ENCODE measurements around the gene FBXW11. TPM values are rescaled to one million over a fixed set of nuclear protein-coding genes. Genes with fewer than 3 reads are reported as not detected.
"Not testable (repeated sequence)": the region's sequence is repeated elsewhere in the genome, so short reads cannot be mapped to it uniquely, and the experiment has no call there.

FBXW11 gene
- total RNA-seq, 1 donor from 2014 or later: 62.1 TPM

DNA sequence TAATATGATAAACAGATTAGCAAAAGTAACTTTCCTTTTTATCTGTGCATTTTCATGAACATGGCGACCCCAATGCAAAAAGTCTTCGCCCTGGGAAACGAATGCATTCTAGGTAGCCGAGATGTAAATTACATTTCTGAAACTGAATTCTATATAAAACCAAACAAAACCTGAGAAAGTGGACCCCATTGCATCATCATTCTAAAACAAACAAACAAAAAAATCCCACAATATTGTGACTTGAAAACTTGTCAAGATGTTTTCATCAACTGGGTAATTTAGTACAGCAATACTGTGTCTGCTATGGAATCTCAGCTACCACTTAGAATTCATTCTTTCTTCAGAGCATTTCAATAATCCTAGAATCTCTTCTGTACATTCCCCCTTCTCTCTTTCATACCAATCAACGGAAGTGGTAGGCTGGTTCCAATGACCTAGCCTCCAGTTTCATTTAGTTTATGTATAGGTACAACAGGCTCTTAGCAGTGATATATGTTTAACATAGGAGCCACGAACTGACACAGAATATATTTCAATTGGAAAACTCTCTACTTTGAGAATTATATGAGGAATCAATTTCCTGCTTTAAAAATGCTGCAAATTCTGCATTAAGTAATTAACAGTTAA lies 85.6 kb downstream of the FBXW11 start:
- Mint-ChIP-seq H3K4me3 (no peak overlapping the region), H3K9me3 (peaks cover 4% of the 10 kb centered on the region), H3K4me1 (peaks cover 2% of the 10 kb centered on the region), H3K36me3 (peaks cover 4% of the 10 kb centered on the region), H3K27me3 (ENCODE audit: low read depth) (no peaks in the 10 kb centered on the region), H3K27ac (peak overlapping the region; percentile 43)
- no peak for DNase-seq (ENCODE audit: low spot score in 2 of 2, unreplicated experiment in 2 of 2)
- TF ChIP-seq, protein P1, sequence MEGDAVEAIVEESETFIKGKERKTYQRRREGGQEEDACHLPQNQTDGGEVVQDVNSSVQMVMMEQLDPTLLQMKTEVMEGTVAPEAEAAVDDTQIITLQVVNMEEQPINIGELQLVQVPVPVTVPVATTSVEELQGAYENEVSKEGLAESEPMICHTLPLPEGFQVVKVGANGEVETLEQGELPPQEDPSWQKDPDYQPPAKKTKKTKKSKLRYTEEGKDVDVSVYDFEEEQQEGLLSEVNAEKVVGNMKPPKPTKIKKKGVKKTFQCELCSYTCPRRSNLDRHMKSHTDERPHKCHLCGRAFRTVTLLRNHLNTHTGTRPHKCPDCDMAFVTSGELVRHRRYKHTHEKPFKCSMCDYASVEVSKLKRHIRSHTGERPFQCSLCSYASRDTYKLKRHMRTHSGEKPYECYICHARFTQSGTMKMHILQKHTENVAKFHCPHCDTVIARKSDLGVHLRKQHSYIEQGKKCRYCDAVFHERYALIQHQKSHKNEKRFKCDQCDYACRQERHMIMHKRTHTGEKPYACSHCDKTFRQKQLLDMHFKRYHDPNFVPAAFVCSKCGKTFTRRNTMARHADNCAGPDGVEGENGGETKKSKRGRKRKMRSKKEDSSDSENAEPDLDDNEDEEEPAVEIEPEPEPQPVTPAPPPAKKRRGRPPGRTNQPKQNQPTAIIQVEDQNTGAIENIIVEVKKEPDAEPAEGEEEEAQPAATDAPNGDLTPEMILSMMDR (IDR thresholded peaks at IDR 0.05; ENCODE audit: unreplicated experiment): no peak

DNA sequence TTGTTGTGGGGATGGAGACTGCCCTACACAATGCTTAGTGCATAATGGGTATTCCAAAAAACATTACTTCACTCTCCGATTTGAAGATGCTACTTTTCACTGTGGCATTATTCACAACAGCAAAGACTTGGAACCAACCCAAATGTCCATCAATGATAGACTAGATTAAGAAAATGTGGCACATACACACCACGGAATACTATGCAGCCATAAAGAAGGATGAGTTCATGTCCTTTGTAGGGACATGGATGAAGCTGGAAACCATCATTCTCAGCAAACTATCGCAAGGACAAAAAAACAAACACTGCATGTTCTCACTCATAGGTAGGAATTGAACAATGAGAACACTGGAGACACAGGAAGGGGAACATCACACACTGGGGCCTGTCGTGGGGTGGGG lies 90.7 kb downstream of the FBXW11 start:
- H3K27me3 Mint-ChIP-seq (ENCODE audit: low read depth); H3K4me1 Mint-ChIP-seq: not testable (repeated sequence)

DNA sequence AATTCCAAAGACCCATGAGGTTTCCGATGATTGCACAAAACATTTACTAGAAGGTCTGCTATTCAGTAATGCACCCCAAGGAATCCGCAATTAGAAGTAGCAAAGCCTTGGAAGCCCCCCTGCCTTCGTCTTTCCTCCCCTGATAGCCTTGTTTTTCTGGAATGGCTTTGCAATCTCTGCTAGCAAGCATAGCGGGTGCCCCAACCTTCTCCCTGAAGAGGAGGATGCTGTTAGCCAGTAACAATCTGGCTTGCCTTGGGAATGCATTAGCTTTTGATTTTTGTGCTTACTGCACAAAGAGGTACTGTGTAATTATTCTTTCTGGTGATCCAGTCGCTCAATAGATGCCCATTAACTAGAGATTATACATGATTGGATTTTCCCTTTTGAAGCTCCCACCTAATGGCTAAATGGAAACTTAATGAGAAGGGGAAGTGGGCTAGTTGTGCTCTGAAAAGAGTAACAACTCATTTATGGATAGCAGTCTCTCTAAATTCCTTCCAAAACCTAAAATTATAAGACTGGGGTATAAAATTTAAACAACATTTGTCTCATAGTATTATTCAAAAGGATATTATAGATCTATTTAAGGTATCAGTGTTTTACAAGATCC lies 91.6 kb downstream of the FBXW11 start:
- TF ChIP-seq, protein P1 (IDR thresholded peaks at IDR 0.05; ENCODE audit: unreplicated experiment): no peak

More for the DNA sequence above, 90.7 kb downstream of the FBXW11 start:
- H3K4me3 Mint-ChIP-seq; H3K36me3 Mint-ChIP-seq; H3K27ac Mint-ChIP-seq; H3K9me3 Mint-ChIP-seq; DNase-seq (ENCODE audit: low spot score in 2 of 2, unreplicated experiment in 2 of 2): not testable (repeated sequence)

DNA sequence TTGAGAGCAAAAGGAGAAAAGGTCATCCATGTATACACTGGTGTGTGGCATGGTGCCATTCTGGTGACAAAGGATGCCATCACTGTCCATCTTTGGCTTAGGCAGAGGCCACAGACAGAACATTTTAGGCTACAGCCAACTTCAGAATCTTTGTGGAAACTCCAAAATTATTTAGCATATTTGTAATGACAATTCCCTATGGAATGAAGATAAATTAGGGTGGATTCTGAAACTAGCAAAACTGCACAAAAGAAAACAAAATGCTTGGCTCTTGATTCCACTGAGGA lies 92.5 kb downstream of the FBXW11 start:
- Mint-ChIP-seq H3K4me3 (no peak overlapping the region), H3K9me3 (no peaks in the 10 kb centered on the region), H3K27me3 (ENCODE audit: low read depth) (no peaks in the 10 kb centered on the region), H3K4me1 (peaks cover 4% of the 10 kb centered on the region), H3K27ac (no peak overlapping the region), H3K36me3 (peaks cover 4% of the 10 kb centered on the region)
- DNase-seq (ENCODE audit: low spot score in 2 of 2, unreplicated experiment in 2 of 2): no peak
- TF ChIP-seq, protein P1 (IDR thresholded peaks at IDR 0.05; ENCODE audit: unreplicated experiment): no peak

More for the DNA sequence above, 91.6 kb downstream of the FBXW11 start:
- no peak for DNase-seq (ENCODE audit: low spot score in 2 of 2, unreplicated experiment in 2 of 2)
- Mint-ChIP-seq H3K27ac (no peak overlapping the region), H3K4me3 (no peak overlapping the region), H3K9me3 (no peaks in the 10 kb centered on the region), H3K36me3 (no peaks in the 10 kb centered on the region), H3K4me1 (peaks cover 4% of the 10 kb centered on the region), H3K27me3 (ENCODE audit: low read depth) (no peaks in the 10 kb centered on the region)

DNA sequence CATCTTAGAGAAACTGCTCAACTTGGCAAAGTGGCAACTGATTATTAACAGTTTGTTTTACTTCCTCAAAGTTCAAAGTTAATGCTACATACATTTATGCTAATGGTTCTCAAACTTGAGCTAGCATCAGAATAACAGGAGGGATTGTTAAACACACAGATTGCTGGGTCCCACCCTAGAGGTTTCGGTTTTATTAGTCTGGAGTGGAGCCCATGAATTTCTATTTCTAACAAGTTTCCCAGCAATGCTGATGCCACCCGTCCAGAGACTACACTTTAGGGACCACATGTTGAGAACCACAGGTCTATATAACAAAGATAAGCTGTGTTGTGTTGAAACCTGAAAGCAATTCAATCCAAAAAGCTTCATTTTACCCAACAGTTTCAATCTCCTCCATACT lies 95.3 kb downstream of the FBXW11 start:
- TF ChIP-seq, protein P1 (IDR thresholded peaks at IDR 0.05; ENCODE audit: unreplicated experiment): no peak
- no peak overlapping the region for H3K27ac Mint-ChIP-seq
- no peaks in the 10 kb centered on the region for H3K27me3 Mint-ChIP-seq (ENCODE audit: low read depth)
- peaks cover 4% of the 10 kb centered on the region for H3K36me3 Mint-ChIP-seq
- H3K4me1 Mint-ChIP-seq: peaks cover 5% of the 10 kb centered on the region
- H3K9me3 Mint-ChIP-seq: no peaks in the 10 kb centered on the region
- H3K4me3 Mint-ChIP-seq: no peak overlapping the region
- no peak for DNase-seq (ENCODE audit: low spot score in 2 of 2, unreplicated experiment in 2 of 2)

DNA sequence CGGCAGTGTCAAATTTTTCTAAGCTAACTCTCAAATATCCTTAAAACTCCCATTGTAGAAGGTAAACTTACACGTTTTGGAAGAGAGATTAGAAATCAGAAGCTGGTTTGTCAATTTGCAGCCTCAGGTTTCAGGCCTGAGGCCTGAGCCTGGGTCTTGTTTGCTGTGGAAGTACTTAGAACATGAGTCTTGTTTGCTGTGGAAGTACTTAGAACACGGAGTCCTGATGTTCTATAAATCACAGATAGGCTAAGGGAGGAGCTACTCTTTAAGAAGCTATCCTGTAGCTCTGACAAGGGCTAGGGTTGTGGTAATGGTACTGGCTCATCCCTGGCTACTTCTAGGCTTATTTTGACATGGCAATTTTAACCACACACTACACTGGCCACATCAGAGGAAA lies 97.8 kb downstream of the FBXW11 start:
- Mint-ChIP-seq H3K27ac (no peak overlapping the region), H3K9me3 (no peaks in the 10 kb centered on the region), H3K36me3 (peaks cover 6% of the 10 kb centered on the region), H3K27me3 (ENCODE audit: low read depth) (no peaks in the 10 kb centered on the region), H3K4me3 (no peak overlapping the region), H3K4me1 (peaks cover 6% of the 10 kb centered on the region)
- DNase-seq (ENCODE audit: low spot score in 2 of 2, unreplicated experiment in 2 of 2): no peak
- TF ChIP-seq, protein P1 (IDR thresholded peaks at IDR 0.05; ENCODE audit: unreplicated experiment): no peak
